ENCODE data around the gene MOB1A.

DNA sequence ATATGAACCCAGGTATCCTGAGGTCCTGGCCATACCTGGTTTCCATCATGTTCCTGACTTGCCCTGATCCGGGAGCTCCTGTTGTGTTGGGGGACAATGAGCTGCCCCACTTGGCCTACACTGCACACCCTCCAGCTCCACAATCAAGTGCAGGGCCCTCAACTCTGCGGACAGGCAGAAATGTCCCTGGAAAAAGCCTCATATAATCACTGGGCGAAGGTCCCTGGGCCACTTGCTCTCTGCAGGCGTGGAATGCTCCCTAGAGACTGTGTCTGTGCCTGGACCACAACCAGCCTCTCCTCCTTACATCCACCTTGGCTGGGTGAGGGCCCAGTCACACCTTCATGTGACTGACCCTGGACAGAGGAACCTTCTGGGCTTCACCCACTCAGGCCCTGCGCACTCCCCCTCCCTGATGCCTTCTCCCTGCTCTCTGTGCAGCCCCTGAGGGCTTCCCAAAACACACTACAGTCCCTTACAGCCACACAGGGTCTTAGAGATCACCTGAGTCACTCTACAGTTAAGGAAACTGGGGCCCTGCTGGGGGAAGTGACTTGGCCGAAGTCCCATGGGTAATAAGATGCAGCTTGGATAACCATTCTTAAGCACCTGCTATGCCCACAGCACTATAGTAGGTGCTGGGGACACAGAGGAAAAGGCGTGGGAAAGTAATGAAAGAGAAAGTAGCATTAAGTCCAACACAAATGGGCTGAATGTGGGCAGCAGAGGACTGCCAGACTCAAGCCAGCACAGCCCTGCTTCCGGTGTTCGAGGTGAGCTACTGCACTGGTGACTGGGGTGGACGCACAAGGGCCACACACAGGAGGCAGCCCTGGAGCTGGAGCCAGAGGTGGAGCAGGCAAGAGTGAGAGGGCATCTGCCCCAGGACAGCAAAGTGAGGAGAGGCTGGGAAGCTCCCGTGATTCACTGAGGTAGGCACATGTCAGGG, 40.8 kb downstream of the MOB1A start:
- TF ChIP-seq POLR2A (IDR thresholded peaks at IDR 0.05; ENCODE audit: low read depth, low read length), result no peak
- no peak for TF ChIP-seq POLR2AphosphoS5 (IDR thresholded peaks at IDR 0.05; ENCODE audit: low read depth, low read length)

All from GM12892 (cell line).